ENCODE data around the gene STEAP1.

STEAP1 gene

DNA sequence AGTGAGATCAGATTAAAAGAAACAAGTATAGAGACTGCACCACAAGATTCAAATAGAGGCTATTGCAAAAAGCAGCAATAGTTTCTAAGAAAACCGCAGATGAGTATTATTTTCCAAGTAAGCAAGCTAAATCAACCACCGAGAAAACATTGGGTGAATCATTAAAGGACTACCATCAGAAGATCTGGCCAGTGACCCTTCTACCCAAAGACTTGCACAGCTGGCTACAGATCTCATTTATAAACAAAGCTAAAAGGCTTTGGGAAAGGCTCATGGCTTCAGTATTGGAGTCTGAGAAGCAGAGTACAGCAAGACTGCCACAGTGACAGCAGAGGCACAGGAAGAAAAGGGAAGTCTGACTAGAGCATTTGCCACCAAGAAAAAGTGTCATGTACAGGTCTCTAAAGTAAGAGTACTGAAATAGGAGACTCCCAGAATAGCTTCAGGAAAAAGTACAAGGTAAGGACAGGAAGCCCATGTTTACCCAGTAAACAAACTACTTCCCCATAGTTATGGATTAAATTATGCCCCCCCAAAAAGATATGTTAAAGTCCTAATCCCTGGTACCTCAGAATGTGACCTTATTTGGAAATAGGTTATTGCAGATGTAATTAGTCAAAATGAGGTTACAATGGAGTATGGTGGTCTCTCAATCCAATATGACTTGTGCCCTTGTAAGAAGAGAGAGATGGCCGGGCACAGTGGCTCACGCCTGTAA is 19.0 kb downstream of the STEAP1 start:
- peak; percentile 14 for DNase-seq
- TF ChIP-seq, protein P1, sequence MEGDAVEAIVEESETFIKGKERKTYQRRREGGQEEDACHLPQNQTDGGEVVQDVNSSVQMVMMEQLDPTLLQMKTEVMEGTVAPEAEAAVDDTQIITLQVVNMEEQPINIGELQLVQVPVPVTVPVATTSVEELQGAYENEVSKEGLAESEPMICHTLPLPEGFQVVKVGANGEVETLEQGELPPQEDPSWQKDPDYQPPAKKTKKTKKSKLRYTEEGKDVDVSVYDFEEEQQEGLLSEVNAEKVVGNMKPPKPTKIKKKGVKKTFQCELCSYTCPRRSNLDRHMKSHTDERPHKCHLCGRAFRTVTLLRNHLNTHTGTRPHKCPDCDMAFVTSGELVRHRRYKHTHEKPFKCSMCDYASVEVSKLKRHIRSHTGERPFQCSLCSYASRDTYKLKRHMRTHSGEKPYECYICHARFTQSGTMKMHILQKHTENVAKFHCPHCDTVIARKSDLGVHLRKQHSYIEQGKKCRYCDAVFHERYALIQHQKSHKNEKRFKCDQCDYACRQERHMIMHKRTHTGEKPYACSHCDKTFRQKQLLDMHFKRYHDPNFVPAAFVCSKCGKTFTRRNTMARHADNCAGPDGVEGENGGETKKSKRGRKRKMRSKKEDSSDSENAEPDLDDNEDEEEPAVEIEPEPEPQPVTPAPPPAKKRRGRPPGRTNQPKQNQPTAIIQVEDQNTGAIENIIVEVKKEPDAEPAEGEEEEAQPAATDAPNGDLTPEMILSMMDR (IDR thresholded peaks at IDR 0.05; ENCODE audit: low read depth, low read length, missing control alignments), result no peak
- no peaks in the 10 kb centered on the region for H3K36me3 ChIP-seq (replicated peaks)
- no peak overlapping the region for H3K27ac ChIP-seq
- H3K4me3 ChIP-seq (ENCODE audit: low read depth, low read length), result no peak overlapping the region
- in situ Hi-C loops (cut with HindIII; ENCODE audit: low pct_ligation_motif_present, low sequenced_read_pairs), result no loop called here
- no peaks in the 10 kb centered on the region for H3K27me3 ChIP-seq (replicated peaks)

DNA sequence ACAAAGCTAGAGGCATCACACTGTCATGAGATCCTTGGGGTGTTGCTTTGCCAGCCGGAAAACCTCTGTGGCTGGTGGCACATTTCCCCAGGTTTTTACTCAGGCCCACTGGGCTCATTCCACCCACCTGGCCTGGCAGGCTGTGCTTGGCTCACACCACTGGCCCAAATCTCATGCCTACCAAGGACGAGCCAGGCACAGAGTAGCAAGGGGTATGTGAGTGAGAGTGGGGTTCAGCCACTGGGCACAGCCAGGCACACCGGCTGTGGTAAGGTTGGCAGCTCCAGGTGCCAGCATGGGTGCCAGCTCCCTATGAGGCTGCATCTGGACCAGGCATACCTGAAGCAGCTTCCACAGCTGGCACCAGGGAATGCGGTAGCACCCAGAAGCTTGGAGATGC is 21.4 kb downstream of the STEAP1 start:
- H3K4me3 ChIP-seq (ENCODE audit: low read depth, low read length), result no peak overlapping the region
- H3K36me3 ChIP-seq (replicated peaks), result no peaks in the 10 kb centered on the region
- no peak overlapping the region for H3K27ac ChIP-seq
- in situ Hi-C loops (cut with HindIII; ENCODE audit: low pct_ligation_motif_present, low sequenced_read_pairs), result no loop called here
- H3K27me3 ChIP-seq (replicated peaks), result no peaks in the 10 kb centered on the region
- TF ChIP-seq, protein P1 (IDR thresholded peaks at IDR 0.05; ENCODE audit: low read depth, low read length, missing control alignments), result no peak
- DNase-seq, result no peak

DNA sequence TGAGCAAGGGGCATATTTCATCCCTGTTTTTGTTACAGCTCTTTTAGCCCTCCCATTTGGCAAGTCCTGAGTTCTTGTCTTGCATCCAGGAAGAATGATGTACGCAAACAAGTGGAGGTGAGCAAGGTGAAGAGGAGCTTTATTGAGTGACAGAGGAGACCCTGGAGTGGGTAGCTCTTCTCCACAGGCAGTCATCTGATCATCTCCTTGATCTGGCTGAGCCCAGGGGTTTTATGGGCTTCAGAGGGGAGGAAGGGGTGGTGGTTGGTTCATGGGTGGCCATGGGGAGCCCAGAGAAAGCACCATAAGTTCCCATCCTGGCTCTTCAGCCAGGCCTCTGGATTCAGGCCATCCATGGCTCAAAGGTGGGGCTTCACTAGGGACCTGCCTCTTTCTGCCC is 21.9 kb downstream of the STEAP1 start:
- TF ChIP-seq, protein P1 (IDR thresholded peaks at IDR 0.05; ENCODE audit: low read depth, low read length, missing control alignments), result no peak
- Histone ChIP-seq H3K27ac (no peak overlapping the region), H3K36me3 (replicated peaks) (no peaks in the 10 kb centered on the region), H3K4me3 (ENCODE audit: low read depth, low read length) (no peak overlapping the region), H3K27me3 (replicated peaks) (no peaks in the 10 kb centered on the region)
- no peak for DNase-seq
- in situ Hi-C loops (cut with HindIII; ENCODE audit: low pct_ligation_motif_present, low sequenced_read_pairs), result no loop called here

DNA sequence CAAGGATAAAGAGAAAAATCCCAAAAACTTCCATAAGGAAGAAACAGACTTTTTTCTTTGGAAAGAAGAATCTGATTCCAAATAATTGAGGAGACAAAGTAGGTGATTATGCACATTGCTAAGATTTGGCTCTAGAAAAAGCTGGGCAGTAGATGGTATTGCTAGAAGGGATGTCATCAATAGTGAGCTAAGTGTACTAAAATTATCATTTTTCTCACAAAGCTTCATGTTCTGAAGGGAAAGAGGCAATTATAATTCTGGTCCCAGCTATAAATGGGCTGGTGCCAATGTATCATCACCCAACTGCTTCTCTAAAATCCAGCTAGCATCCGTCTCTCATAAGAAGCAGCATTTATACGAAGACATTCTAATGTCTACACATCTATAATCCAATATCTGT is 23.9 kb downstream of the STEAP1 start:
- in situ Hi-C loops (cut with HindIII; ENCODE audit: low pct_ligation_motif_present, low sequenced_read_pairs), result no loop called here

DNA sequence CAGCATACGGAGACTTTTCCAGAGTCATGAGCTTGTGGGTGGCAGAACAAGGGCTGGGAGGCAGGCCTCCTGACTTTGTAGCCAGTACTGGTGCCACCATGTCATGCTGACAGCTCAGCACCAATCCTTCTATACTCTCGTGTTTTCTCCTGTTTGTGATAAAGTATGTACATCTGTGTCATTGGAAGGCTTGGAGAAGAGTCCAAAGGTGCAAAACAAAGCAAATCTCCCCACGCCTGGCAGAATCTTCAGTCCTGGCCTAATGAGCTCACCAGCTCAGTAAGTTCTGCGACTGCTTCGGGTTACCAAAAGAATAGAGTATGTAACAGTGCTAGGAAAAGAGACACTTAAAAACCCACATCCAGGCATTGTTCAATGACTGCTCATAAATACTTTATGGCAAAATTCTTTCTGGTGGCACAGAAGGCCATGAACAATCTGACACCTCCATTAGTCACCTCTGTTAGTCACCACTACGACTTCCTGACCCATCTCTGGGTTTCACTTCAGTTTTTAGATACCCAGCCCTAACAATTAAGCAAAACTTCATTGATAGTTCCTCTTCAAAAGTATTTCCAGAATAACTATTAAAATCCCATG is 24.5 kb downstream of the STEAP1 start:
- Histone ChIP-seq H3K36me3 (replicated peaks) (no peaks in the 10 kb centered on the region), H3K27me3 (replicated peaks) (no peaks in the 10 kb centered on the region), H3K27ac (peak overlapping the region; percentile 53), H3K4me3 (ENCODE audit: low read depth, low read length) (no peak overlapping the region)
- TF ChIP-seq, protein P1 (IDR thresholded peaks at IDR 0.05; ENCODE audit: low read depth, low read length, missing control alignments), result no peak
- in situ Hi-C loops (cut with HindIII; ENCODE audit: low pct_ligation_motif_present, low sequenced_read_pairs), result no loop called here
- peak; percentile 68 for DNase-seq

More for the DNA sequence above, 23.9 kb downstream of the STEAP1 start:
- DNase-seq, result no peak
- Histone ChIP-seq H3K4me3 (ENCODE audit: low read depth, low read length) (no peak overlapping the region), H3K27ac (peak overlapping the region; percentile 53), H3K36me3 (replicated peaks) (no peaks in the 10 kb centered on the region), H3K27me3 (replicated peaks) (no peaks in the 10 kb centered on the region)
- TF ChIP-seq, protein P1 (IDR thresholded peaks at IDR 0.05; ENCODE audit: low read depth, low read length, missing control alignments), result no peak
